NCI-H526 treated with DMSO at 0.1 percent for 48 hours (cell line): Measurements from ENCODE around the gene PLAAT3.
"Not testable (repeated sequence)": the region's sequence is repeated elsewhere in the genome, so short reads cannot be mapped to it uniquely, and the experiment has no call there.

Experiments
- DNase-seq: peaks from one replicate; lab custom pipeline; 2025; lab: John Stamatoyannopoulos, UW

PLAAT3 gene

DNA sequence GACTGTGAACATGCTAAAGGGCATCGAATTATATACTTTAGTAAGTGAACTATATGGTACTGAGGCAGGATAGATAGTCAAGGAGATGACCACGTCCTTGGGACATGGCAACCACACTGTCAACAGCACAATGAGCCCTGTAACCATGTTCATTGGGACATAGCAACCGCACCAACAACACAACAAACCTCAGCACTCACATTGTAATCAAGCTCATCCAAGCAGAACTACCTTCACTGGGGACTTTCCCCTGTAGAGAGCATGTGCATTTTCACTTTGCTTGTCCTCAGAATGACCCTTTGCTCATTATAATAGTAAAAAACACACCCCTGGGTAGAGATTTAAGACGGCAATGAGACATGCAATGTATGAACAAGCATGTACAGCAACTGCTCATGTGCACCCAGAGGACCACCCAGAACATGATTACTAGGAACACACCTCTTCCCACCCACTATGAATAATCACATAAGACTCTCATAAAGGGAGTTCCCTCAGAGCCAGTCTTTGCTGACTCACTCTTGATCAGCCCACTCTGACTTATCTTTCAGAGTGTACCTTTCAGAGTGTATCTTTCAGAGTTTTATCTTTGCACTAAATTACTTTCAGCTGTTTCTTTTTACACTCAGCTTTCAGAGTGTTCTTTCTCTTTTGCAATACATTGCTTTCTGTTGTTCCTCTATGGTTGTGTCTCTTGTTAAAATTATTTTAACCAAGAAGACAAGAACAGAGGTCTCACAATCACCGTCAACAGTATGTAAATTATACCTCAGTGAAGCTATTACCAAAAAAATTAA, 47.0 kb downstream of the PLAAT3 start:
- peak; percentile 50 for DNase-seq

- DNase-seq = no peak
Measured at GRCh38 chr11:63564784-63565350, 49.4 kb downstream of the PLAAT3 start.

DNA sequence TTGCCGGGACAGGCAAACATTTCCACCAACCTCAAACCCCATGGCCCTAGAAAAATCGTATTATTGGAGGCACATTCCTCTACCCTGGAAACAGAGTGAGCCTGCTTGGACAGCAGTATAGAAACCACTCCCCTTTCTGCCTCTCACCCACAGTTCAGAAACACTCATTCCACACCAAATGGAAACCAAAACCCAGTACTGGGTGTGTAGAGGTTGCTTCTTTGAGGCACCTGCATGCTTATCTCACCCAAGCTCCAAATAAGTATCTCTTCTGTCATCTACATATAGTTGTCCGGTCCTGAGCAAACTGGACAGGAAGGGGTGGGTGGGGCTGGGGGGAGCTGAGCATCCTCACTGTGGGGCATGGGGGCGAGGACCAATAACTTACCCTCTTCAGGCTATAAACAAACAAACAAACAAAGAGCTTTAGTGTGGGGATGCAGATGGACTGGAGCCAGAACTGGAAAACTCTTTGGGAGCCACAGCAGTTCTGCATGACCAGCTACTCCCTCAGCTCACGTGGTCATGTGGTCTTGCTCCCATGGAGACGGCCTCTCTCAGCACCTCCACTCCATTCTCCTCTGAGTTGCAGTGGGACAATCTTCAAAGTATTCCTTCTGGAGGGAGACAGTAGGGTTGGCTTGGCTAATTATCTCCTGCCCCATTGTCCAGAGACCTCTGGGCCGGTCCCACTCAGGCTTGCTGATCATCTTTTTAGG, 50.0 kb downstream of the PLAAT3 start:
- DNase-seq = peak; percentile 19

- DNase-seq = no peak
Measured at GRCh38 chr11:63563201-63564055, 50.8 kb downstream of the PLAAT3 start, which contains the start of gene PLAAT2. TSS of gene PLAAT2 (minus strand) at chr11:63563379. CDS start at chr11:63563324, 55 bp downstream.

DNA sequence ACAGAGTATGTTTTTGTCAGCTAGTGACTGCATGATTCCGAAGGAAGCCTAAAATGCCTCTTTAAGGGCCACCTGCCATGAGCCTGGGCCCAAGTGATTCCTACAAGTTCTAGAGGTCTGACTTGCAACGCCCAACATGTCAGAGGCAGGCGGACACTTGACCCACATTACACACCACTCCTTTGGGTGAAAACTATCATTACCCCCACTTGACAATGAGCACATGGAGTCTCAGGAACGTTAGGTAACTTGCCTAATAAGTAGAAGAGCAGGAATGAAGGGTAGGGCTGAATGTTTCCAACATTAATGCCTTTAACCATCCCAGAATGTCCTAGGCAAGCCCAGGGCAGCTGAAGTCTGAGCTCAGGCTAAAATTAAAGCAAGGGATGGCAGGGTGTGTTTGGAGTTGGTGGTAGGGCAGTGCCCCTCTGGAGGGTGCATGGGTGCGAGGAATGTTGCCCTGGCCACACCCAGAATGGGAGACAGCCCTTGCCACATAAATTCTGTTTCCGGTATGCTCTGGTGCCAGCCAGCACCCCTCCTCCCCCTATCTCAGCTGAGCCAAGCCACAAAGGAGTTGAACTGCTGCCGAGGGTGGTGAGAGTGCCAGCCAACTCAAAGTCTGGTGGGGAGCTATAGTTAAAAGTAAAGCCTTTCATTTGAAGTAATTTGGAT, 53.6 kb downstream of the PLAAT3 start:
- no peak for DNase-seq

DNA sequence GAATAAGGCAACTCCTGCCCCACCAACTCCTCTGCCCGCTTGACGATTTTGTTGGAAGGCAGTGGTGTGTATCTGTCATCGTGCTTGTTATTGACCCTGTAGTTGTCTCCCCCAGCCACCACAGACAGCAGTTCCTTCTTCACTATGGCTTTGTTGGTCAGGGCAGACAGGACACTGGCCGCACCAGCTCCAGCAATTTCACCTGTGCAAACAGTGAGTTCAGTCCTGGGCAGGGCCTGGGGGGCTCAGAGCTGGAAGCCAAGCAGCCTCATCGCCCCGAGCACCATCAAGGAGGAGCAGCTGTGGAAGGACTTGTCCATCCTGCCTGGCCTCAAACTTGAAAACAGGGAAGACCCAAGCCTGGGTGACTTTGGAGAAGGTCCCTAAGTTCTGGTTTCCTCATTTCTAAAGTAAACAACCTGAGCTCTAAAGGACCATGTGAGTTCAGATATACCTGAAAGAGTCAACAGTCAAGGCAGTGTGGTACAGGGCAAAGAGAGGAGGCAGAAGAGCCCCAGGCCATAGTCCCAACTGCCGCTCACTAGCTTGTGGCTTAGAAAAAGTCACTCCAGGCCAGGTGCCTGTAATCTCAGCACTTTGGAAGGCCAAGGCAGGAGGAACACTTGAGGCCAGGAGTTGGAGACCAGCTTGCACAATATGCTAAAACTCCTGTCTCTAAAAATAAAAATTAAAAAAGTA, 55.6 kb downstream of the PLAAT3 start:
- no peak for DNase-seq

- DNase-seq = no peak
Measured at GRCh38 chr11:63557570-63557969, 56.7 kb downstream of the PLAAT3 start.

- no peak for DNase-seq
Measured at GRCh38 chr11:63556404-63557013, 57.7 kb downstream of the PLAAT3 start.

- no peak for DNase-seq
Measured at GRCh38 chr11:63554877-63555223, 59.4 kb downstream of the PLAAT3 start.

DNA sequence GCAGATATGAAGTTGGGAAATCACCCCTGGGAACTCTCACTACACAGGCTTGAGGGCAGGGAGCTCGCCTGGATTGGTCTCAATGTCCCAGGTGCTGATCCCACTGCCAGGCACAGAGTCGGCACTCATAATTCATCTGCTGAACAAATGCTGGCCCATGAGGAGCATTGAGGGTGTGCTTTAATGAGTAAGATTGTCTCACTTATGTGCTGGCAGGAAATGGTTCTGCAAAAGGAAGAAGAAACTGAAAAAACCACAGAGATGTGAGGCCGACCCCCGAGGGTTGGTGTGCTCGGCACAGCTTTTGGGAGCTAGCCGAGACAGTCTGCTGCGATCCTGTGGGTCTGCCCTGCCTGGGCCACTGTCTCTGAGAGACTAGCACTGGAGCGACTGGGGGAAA, 60.5 kb downstream of the PLAAT3 start:
- DNase-seq = no peak

- no peak for DNase-seq
Measured at GRCh38 chr11:63552921-63553320, 61.3 kb downstream of the PLAAT3 start.

DNA sequence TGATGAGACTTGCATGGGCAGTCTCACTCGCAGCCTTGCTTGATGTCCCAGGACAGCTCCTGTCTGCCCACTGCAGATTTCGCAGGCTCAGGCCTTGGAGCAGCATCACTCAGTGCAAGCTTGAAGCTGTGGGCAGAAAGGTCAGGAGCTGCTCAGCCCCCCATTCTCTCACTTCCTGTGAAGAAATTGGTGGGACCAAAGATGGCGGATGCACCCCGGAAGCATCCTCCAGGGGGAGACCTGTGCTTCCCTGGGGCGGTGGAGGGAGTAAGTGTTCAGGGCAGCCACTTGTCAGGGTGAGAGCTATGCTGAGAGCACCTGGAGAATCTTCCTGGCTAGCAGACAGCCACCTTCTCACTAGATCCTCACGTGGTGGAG, 62.4 kb downstream of the PLAAT3 start:
- no peak for DNase-seq

GRCh38 chr11:63551091-63551888, 62.9 kb downstream of the PLAAT3 start:
- no peak for DNase-seq

DNA sequence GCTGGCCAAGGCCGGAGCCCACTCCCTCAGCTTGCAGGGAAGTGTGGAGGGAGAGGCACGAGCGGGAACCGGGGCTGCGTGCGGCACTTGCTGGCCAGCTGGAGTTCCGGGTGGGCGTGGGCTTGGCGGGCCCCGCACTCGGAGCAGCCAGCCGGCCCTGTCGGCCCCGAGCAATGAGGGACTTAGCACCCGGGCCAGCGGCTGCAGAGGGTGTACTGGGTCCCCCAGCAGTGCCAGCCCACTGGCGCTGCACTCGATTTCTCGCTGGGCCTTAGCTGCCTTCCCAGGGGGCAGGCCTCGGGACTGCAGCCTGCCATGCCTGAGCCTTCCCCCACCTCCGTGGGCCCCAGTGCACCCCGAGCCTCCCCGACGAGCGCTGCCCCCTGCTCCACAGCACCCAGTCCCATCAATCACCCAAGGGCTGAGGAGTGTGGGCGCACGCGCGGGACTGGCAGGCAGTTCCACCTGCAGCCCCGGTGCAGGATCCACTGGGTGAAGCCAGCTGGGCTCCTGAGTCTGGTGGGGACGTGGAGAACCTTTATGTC, 64.0 kb downstream of the PLAAT3 start:
- DNase-seq = not testable (repeated sequence)

GRCh38 chr11:63549411-63549810, 64.8 kb downstream of the PLAAT3 start:
- no peak for DNase-seq

- DNase-seq = no peak
Measured at GRCh38 chr11:63548178-63548577, 66.1 kb downstream of the PLAAT3 start.

DNA sequence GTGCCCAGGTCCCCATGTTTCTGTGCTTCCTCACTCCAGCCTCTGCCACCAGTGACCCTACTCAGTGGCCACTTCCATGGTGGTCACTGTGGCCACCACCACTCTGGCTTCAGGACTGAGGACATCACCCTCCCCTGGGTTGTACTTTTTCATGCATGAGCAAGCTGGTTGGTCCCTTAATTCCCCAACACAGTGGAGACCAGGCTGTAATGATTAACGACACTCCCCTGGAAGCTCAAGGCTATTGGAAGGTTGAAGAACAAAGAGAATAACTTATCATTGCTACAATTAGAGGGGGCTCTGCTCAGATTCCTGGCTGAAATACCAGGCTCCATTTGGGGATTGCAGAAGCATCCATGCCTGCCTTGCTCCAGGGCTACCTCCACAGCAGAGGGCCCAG, 67.2 kb downstream of the PLAAT3 start:
- no peak for DNase-seq

DNA sequence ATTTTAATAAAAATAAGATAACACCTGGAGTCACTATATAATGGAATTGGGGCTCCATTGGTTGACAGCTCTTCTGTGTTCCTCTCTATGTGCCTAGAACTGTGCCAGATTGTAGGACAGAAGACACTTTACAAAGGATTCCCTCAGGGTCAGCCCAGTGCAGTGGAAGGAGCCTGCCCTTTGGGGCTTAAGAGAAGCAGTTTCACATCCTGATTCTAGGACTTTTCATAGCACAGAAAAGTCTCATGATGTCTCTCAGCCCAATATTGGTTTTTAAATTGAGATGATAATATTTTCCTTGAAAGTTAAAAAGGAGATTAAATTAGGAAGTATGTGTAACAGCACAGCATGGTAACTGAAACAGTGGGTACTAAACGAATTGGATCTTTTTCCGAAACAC, 70.5 kb downstream of the PLAAT3 start:
- no peak for DNase-seq

DNA sequence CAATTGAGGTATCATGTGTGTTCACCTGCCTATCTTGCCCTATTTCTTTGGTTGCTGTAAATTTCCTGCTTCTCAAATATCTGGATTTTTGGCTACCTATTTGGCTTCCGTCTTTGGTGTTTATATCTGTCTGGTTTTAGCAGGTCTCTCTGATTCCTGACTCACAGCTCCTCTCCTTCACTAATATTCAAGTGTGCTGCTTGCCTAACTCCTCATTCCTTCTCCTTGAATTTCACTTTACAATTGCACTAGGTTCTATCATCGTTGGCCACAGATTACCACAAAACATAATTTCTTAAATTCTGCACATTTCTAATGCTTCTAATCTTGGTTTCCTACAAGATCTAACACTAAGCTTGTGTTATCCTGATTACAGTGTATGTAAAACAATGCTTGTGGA, 71.7 kb downstream of the PLAAT3 start:
- not testable (repeated sequence) for DNase-seq
